GM12892 (cell line): Measurements from ENCODE around the gene PRR22.

Experiments
- DNase-seq: peaks from one replicate; pipeline ENCODE4 v3.0.0; 2011; ENCODE audit not compliant: insufficient read length
- FAIRE-seq: peaks from 2 replicates; lab custom pipeline; 2011; peaks lifted over from hg19 to GRCh38; lab: Jason Lieb, UNC
- POLR2A ChIP-seq: IDR thresholded peaks from 2 replicates; pipeline ENCODE4 v1.6.1; 2011; ENCODE audit warnings: low read depth, low read length, control low read depth
- POLR2AphosphoS5 ChIP-seq: IDR thresholded peaks from 2 replicates; pipeline ENCODE4 v1.6.1; 2011; ENCODE audit warnings: low read depth, low read length, control low read depth
- TAF1 ChIP-seq: IDR thresholded peaks from 2 replicates; pipeline ENCODE4 v1.6.1; 2011; ENCODE audit warnings: low read depth, mild to moderate bottlenecking, control low read depth, low read length, borderline replicate concordance

Gene PRR22

DNA sequence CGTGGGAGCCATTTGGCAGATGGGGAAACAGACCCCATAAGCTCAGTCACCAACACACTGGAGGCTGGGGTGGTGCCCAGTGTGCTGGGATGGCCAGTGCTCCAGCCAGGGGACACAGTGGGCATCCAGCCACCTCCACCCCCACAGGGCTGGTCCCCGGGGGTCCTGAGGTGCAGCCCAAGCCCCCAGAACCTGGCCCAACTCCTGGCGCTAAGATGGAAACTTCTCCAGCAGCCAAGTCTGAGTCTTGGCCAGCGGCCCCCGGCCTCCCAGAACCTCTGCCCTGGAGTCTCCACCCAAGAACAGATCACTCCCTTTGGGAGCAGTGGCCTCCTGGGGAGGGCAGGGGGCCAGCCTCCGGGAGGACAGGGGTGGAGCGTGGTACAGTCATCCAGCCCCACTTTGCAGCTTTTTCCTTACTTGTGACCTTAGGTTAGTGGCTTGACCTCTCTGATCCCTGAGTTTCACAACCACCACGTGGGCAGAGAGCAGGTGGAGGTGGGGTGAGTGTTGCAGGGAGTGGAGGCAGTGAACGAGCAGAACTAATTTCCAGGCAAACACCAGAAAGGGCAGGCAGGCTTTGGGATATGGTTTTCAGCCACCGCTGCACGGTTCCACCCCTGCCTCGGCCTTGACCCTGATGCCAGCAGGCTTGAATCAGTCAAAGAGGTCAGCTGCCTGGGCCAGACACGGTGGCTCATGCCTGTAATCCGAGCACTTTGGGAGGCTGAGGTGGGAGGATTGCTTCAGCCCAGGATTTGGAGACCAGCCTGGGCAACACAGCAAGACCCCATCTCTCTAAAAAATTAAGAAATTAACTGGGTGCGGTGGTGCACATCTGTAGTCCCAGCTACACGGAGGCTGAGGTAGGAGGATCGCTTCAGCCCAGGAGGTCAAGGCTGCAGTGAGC, 16.1 kb upstream of the PRR22 start:
- FAIRE-seq: no peak
- DNase-seq: no peak
- no peak for TF ChIP-seq POLR2AphosphoS5

DNA sequence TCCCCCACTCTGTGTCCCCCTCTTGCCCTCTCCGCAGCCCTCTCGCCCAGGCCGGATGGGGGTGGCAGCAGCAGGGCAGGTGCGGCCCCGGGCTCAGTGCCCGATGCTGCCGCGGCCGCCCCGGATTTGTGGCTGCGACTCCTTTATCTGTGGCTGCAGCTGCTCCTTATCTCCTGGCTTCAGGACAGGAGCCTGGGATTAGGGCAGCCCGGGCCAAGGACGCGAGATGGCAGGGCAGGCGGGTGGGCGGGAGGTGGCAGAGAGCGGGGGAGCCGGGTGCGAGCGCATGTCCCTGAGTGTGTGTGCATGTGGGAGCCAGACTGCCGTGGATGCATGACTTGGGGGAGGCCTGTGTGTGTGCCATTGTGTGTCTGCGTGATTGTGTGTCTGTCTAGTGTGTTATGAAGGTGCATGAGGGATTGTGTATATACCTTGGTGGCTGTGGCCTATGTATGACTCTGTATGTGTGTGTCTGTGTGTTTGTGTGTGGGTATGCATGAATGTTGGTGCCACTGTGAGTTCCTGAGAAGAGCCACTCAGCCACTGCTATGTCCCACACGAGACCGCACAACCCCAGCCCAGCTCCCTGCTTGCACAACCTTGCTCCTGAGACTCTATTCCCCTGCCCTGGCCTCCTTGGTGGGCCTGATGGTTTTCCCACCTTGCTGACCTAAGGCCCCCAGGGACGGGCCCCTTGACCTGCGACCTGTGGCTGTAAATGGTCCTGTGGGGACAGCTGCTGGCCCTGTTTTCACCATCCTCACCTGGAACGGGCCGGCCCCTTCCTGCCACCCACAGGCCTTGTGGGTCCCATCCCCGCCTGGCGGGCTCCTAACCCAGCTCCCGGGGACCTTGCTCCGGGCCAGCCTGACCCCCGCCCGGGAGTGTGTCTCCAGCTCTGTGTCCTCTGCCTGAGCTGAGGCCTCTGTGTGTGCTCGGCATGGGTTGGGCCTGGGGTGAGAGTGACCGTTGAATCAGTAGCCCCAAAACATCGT, 15.0 kb upstream of the PRR22 start:
- FAIRE-seq (no peak), DNase-seq (no peak)
- no peak for TF ChIP-seq POLR2AphosphoS5
- TF ChIP-seq TAF1: no peak
- TF ChIP-seq POLR2A: no peak

DNA sequence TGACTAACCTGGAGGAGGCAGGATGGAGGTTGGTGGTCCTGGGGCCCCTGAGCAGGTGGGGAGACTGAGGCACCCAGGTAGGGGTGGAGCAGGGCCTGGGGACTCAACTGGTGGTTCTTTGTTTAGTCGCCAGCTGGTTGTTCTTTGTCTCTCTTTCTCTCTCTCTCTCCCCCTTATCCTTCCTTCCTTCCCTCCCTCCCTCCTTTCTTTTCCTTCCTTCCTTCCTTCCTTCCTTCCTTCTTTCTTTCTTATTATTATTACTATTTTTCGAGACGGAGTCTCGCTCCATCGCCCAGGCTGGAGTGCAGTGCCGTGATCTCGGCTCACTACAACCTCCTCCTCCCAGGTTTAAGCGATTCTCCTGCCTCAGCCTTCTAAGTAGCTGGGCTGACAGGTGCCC, 13.7 kb upstream of the PRR22 start:
- DNase-seq: no peak
- FAIRE-seq: no peak
- TF ChIP-seq TAF1 (no peak), POLR2A (no peak), POLR2AphosphoS5 (no peak)

DNA sequence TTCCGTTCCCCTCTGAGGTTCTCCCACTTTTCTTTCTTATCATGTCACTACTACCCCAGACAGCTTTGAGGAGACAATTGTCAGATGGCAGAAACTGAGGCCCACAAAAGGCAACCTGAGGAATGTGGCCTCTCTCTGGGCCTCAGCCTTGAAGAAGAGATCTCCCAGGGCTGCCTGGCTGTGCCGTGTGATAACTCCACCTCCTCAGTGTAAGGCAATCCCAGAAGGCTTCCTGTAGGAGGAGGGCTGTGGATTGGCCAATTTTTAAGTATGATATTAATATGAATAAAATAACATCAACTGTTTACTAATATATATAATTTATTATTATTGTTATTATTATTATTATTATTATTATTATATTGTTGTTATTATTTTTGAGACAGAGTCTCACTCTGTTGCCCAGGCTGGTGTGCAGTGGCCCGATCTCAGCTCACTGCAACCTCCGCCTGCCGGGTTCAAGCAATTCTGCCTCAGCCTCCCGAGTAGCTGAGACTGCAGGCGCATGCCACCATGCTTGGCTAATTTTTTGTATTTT, 10.9 kb upstream of the PRR22 start:
- TF ChIP-seq TAF1: no peak
- TF ChIP-seq POLR2AphosphoS5: no peak
- no peak for TF ChIP-seq POLR2A
- FAIRE-seq: no peak
- no peak for DNase-seq

DNA sequence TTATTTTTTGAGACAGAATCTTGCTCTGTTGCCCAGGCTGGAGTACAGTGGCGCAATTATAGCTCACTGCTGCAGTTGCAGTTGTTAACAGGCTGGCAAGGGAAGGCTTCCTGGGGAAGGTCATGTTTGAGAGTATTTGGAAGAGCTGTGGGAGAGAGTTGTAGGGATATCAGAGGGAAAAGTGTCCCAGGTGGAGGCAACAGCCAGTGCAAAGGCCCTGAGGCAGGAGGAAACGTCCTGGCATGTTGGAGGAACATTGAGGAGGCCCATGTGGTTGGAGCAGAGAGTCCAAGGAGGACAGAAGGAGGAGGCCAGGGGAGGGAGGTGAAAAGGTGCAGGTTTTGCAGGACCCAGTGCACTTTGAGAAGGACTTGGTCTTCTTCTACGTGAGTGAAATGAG, 8.6 kb upstream of the PRR22 start:
- FAIRE-seq (no peak), DNase-seq (no peak)
- no peak for TF ChIP-seq POLR2A
- no peak for TF ChIP-seq TAF1
- TF ChIP-seq POLR2AphosphoS5: no peak

DNA sequence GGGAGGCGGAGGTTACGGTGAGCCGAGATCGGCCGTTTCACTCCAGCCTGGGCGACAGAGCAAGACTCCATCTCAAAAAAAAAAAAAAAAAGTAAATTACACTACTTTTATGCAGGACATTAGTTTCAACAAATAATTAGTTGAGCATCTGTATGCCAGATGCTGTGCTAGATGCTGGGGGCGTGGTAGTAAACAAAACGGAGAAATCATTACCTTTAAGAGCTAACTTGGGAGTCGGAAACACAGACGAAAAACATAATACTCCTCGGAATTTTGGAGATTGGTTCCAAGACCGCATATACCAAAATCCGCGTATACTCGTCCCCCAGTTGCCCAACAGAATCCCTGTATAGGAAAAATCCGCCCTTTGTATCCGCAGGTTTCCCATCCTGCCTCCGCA, 7.7 kb upstream of the PRR22 start:
- no peak for DNase-seq
- TF ChIP-seq TAF1: no peak
- no peak for FAIRE-seq

DNA sequence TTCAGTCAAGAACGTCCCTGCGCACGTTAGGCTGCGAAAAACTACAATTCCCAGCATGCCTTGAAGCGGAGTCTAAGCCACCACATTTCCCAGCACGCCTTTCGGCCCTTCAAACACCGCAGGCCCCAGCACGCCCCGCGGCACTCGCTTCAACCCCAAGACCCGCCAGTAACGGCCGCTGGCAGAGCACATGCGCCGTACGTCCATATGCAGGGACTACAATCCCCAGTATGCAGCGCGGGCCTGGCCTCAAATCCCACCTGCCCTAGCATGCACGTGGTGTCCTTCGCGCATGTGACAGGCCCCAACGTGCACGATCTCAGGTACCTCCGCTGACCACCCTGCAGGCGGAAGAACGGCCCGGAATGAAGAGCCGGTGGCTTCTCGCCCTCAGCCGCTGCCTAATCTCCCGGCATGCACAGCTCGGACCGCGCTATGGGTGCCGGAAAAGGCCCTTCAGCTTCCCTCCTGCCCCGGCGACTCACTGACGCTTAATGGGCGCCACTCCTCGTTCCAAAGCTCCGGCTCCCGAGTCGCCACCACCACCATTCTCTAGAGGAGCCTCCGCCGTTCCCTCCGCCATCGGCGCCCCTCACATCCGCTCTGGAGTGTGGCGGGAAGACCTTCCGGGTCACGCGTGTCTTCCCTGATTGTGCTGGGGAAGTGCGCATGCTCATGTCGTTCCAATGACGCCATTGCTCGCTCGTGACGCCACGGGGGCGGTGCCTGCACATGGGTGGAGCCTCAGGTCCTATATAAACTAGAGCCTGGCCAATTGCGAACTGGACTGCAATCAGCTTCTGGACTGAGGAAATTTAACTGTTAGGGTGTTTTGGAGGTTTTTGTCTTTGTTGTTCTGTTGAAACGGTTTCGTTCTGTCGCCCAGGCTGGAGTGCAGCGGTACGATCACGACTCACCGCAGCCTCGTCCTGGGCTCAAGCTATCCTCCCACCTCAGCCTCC, 6.3 kb upstream of the PRR22 start, which contains the start of gene DUS3L:
DUS3L (minus strand) TSS at position 605 of the 962 bp plus-strand sequence; CDS start at position 583, 22 bp downstream.
- TF ChIP-seq POLR2A: peak; percentile 91
- TF ChIP-seq POLR2AphosphoS5: peak; percentile 92
- TF ChIP-seq TAF1: peak; percentile 88
- FAIRE-seq (peak; percentile 100), DNase-seq (peak; percentile 99)

DNA sequence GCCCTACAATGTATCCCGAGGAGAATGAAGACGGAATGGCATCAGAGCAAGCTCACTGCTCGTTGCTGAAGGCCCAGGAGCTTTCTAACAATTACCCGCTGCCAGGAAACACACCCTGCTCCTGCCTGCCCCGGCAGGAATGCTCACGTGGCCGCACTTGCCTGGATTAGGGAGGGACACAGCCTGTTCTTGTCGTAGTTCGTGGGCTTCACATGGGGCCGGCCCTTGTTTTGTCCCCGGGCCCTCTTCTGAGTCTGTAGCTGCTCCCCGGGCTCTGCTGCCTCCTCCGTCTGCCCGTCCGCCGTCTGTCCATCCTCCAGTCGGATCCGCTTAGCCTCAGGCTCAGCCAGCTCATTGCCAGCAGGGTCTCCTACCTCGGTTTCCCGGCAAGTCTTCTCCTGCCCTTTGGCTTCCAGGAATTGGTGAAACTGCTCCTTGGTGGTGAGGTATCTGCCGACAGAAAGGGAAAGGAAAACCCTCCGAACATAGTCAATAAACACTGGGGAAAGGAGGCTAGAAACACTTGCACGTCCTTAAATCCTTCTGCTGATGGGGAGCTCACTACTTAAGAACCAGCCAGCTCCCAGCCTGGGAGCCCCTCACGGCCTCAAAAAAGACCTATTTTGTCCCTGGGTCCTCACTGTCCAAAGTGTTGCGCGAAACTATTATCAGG, 5.5 kb upstream of the PRR22 start:
- no peak for DNase-seq
- TF ChIP-seq POLR2A: no peak
- no peak for FAIRE-seq

DNA sequence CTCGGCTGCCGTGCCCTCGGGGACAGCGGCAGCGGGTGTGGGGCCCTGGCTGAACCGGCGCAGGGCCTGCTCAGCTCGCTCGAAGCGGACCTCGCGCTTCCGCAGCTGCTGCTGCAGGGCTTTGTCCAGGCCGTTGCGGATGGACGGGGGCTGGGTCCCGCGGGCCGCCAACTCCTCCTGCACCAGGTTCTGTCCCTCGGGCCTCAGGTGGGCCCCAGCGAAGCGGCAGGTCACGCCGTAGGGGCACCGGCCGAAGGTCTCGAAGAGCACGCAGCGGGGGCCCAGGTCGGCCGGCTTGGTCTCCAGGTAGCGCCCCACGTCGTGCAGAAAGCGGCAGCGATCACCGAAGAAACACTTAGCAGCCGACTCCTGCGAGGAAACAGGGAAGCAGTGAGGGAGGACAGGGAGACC, 4.8 kb upstream of the PRR22 start:
- no peak for DNase-seq
- TF ChIP-seq POLR2AphosphoS5 (no peak), POLR2A (no peak), TAF1 (no peak)
- no peak for FAIRE-seq

DNA sequence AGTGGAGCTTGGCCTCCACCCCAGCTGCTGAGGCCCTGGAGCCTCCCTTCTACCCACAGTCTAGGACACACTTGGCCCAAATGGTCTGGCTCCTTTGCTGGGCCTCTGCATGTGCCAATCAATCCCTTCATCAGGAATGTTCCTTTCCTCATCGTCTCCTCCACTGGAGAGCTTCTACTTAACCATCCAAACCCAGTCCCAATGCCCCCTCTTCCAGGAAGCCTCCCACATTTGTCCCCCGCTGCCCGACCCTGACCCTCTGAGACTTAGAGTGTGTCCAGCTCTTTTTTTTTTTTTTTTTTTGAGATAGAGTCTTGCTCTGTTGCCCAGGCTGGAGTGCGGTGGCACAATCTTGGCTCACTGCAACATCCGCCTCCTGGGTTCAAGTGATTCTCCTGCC, 3.9 kb upstream of the PRR22 start:
- DNase-seq (no peak), FAIRE-seq (no peak)
- TF ChIP-seq TAF1: no peak
- TF ChIP-seq POLR2A: no peak; the same call in 1 of the 2 replicates
- TF ChIP-seq POLR2AphosphoS5: no peak
